T-helper 1 cell treated with Interleukin-12 subunit alpha and Interleukin-12 subunit beta and Interleukin-4 antibody, amounts not matched to agents 30 μg/mL and 1 μg/mL, for 36 hours (primary cell): ENCODE measurements around the gene PACRG.

Experiments
- H3K27ac Mint-ChIP-seq: one replicate; pipeline ENCODE4 v1.8.0; 2021; ENCODE audit warnings: mild to moderate bottlenecking, mixed read lengths
- H3K27me3 Mint-ChIP-seq: one replicate; pipeline ENCODE4 v1.8.0; 2021; ENCODE audit warnings: low read depth, mixed read lengths
- H3K36me3 Mint-ChIP-seq: one replicate; pipeline ENCODE4 v1.8.0; 2021; ENCODE audit warnings: low read depth, mixed read lengths
- H3K4me1 Mint-ChIP-seq: one replicate; pipeline ENCODE4 v1.8.0; 2021; ENCODE audit warnings: low read depth, mixed read lengths
- H3K4me3 Mint-ChIP-seq: one replicate; pipeline ENCODE4 v1.8.0; 2021; ENCODE audit warnings: mild to moderate bottlenecking, moderate library complexity, mixed read lengths
- H3K9me3 Mint-ChIP-seq: one replicate; pipeline ENCODE4 v1.8.0; 2021; ENCODE audit warnings: mixed read lengths

Gene PACRG

GRCh38 chr6:163123098-163123497 is 395.3 kb downstream of the PACRG start:
- Mint-ChIP-seq H3K27me3 (no peaks in the 10 kb centered on the region), H3K9me3 (peaks cover 12% of the 10 kb centered on the region), H3K36me3 (no peaks in the 10 kb centered on the region), H3K4me1 (no peaks in the 10 kb centered on the region), H3K27ac (no peak overlapping the region), H3K4me3 (no peak overlapping the region)

GRCh38 chr6:163126741-163127140 is 399.0 kb downstream of the PACRG start:
- Mint-ChIP-seq H3K4me1 (no peaks in the 10 kb centered on the region), H3K9me3 (peaks cover 16% of the 10 kb centered on the region), H3K4me3 (no peak overlapping the region), H3K27me3 (no peaks in the 10 kb centered on the region), H3K27ac (no peak overlapping the region), H3K36me3 (no peaks in the 10 kb centered on the region)

GRCh38 chr6:163127587-163127986 is 399.8 kb downstream of the PACRG start:
- peaks cover 10% of the 10 kb centered on the region for H3K9me3 Mint-ChIP-seq
- H3K4me3 Mint-ChIP-seq, result no peak overlapping the region
- H3K4me1 Mint-ChIP-seq, result no peaks in the 10 kb centered on the region
- H3K27ac Mint-ChIP-seq, result no peak overlapping the region
- no peaks in the 10 kb centered on the region for H3K27me3 Mint-ChIP-seq
- no peaks in the 10 kb centered on the region for H3K36me3 Mint-ChIP-seq

GRCh38 chr6:163128324-163128723 is 400.6 kb downstream of the PACRG start:
- Mint-ChIP-seq H3K4me3 (no peak overlapping the region), H3K4me1 (no peaks in the 10 kb centered on the region), H3K27ac (no peak overlapping the region), H3K9me3 (peaks cover 8% of the 10 kb centered on the region), H3K36me3 (no peaks in the 10 kb centered on the region), H3K27me3 (no peaks in the 10 kb centered on the region)

GRCh38 chr6:163132050-163132750 is 404.4 kb downstream of the PACRG start:
- no peaks in the 10 kb centered on the region for H3K36me3 Mint-ChIP-seq
- peaks cover 3% of the 10 kb centered on the region for H3K9me3 Mint-ChIP-seq
- H3K27me3 Mint-ChIP-seq, result no peaks in the 10 kb centered on the region
- no peak overlapping the region for H3K4me3 Mint-ChIP-seq
- H3K4me1 Mint-ChIP-seq, result no peaks in the 10 kb centered on the region
- H3K27ac Mint-ChIP-seq, result no peak overlapping the region

- H3K27me3 Mint-ChIP-seq, result no peaks in the 10 kb centered on the region
- H3K4me1 Mint-ChIP-seq, result no peaks in the 10 kb centered on the region
- no peaks in the 10 kb centered on the region for H3K36me3 Mint-ChIP-seq
- H3K4me3 Mint-ChIP-seq, result no peak overlapping the region
- no peak overlapping the region for H3K27ac Mint-ChIP-seq
- H3K9me3 Mint-ChIP-seq, result peaks cover 3% of the 10 kb centered on the region
These were observed 405.2 kb downstream of the PACRG start for GRCh38 chr6:163133017-163133416.

GRCh38 chr6:163133691-163134090 is 405.9 kb downstream of the PACRG start:
- no peaks in the 10 kb centered on the region for H3K36me3 Mint-ChIP-seq
- no peaks in the 10 kb centered on the region for H3K27me3 Mint-ChIP-seq
- H3K4me1 Mint-ChIP-seq, result no peaks in the 10 kb centered on the region
- H3K4me3 Mint-ChIP-seq, result no peak overlapping the region
- H3K27ac Mint-ChIP-seq, result no peak overlapping the region
- peaks cover 3% of the 10 kb centered on the region for H3K9me3 Mint-ChIP-seq

- Mint-ChIP-seq H3K36me3 (no peaks in the 10 kb centered on the region), H3K4me1 (no peaks in the 10 kb centered on the region), H3K27ac (no peak overlapping the region), H3K27me3 (no peaks in the 10 kb centered on the region), H3K9me3 (no peaks in the 10 kb centered on the region), H3K4me3 (no peak overlapping the region)
These were observed 409.1 kb downstream of the PACRG start for GRCh38 chr6:163136681-163137397.

GRCh38 chr6:163137398-163137881 is 409.7 kb downstream of the PACRG start:
- H3K27me3 Mint-ChIP-seq, result no peaks in the 10 kb centered on the region
- no peak overlapping the region for H3K27ac Mint-ChIP-seq
- H3K9me3 Mint-ChIP-seq, result no peaks in the 10 kb centered on the region
- no peaks in the 10 kb centered on the region for H3K4me1 Mint-ChIP-seq
- no peaks in the 10 kb centered on the region for H3K36me3 Mint-ChIP-seq
- no peak overlapping the region for H3K4me3 Mint-ChIP-seq

- Mint-ChIP-seq H3K36me3 (no peaks in the 10 kb centered on the region), H3K27me3 (no peaks in the 10 kb centered on the region), H3K4me3 (no peak overlapping the region), H3K27ac (no peak overlapping the region), H3K9me3 (no peaks in the 10 kb centered on the region), H3K4me1 (no peaks in the 10 kb centered on the region)
These were observed 418.3 kb downstream of the PACRG start for GRCh38 chr6:163146036-163146435.

GRCh38 chr6:163147994-163148393 is 420.2 kb downstream of the PACRG start:
- Mint-ChIP-seq H3K4me3 (no peak overlapping the region), H3K36me3 (no peaks in the 10 kb centered on the region), H3K27me3 (no peaks in the 10 kb centered on the region), H3K27ac (no peak overlapping the region), H3K9me3 (no peaks in the 10 kb centered on the region), H3K4me1 (no peaks in the 10 kb centered on the region)

- H3K4me1 Mint-ChIP-seq, result no peaks in the 10 kb centered on the region
- H3K9me3 Mint-ChIP-seq, result no peaks in the 10 kb centered on the region
- no peak overlapping the region for H3K27ac Mint-ChIP-seq
- H3K36me3 Mint-ChIP-seq, result no peaks in the 10 kb centered on the region
- no peak overlapping the region for H3K4me3 Mint-ChIP-seq
- H3K27me3 Mint-ChIP-seq, result no peaks in the 10 kb centered on the region
These were observed 420.9 kb downstream of the PACRG start for GRCh38 chr6:163148451-163149278.

- no peaks in the 10 kb centered on the region for H3K9me3 Mint-ChIP-seq
- H3K4me1 Mint-ChIP-seq, result no peaks in the 10 kb centered on the region
- no peak overlapping the region for H3K27ac Mint-ChIP-seq
- H3K36me3 Mint-ChIP-seq, result no peaks in the 10 kb centered on the region
- no peaks in the 10 kb centered on the region for H3K27me3 Mint-ChIP-seq
- H3K4me3 Mint-ChIP-seq, result no peak overlapping the region
These were observed 421.6 kb downstream of the PACRG start for GRCh38 chr6:163149279-163149848.

- no peak overlapping the region for H3K27ac Mint-ChIP-seq
- no peaks in the 10 kb centered on the region for H3K4me1 Mint-ChIP-seq
These were observed 423.4 kb downstream of the PACRG start for GRCh38 chr6:163151212-163151611.

More at GRCh38 chr6:163151212-163151611, 423.4 kb downstream of the PACRG start:
- Mint-ChIP-seq H3K27me3 (no peaks in the 10 kb centered on the region), H3K9me3 (no peaks in the 10 kb centered on the region), H3K36me3 (no peaks in the 10 kb centered on the region), H3K4me3 (no peak overlapping the region)
